Keratinocyte (primary cell): ENCODE results near the gene CCT7. TPM values are rescaled to one million over a fixed set of nuclear protein-coding genes. Genes with fewer than 3 reads are reported as not detected.

Experiments
- DNase-seq: peaks from one replicate; pipeline ENCODE4 v3.0.0-alpha.2; 2011; ENCODE audit warnings: low read depth, missing footprints, low spot score
- FAIRE-seq: peaks from 2 replicates; lab custom pipeline; 2011; peaks lifted over from hg19 to GRCh38; lab: Jason Lieb, UNC
- H2AFZ ChIP-seq: 2 replicates; pipeline ENCODE4 v1.6.0; 2012; ENCODE audit warnings: low read length, control low read depth, inconsistent platforms; ENCODE audit not compliant: control insufficient read depth
- H3K27ac ChIP-seq: 2 replicates; pipeline ENCODE4 v1.5.1; 2011; ENCODE audit warnings: low read length; ENCODE audit not compliant: control insufficient read depth, insufficient read depth
- H3K27me3 ChIP-seq: 3 replicates; pipeline ENCODE4 v1.6.0; 2011; ENCODE audit warnings: low read length; ENCODE audit not compliant: control insufficient read depth, insufficient read depth; ENCODE audit errors: extremely low read depth
- H3K36me3 ChIP-seq, 2 experiments: 2 replicates in 1 of 2; 3 replicates in 1 of 2; pipeline ENCODE4 v1.5.1; 2011; ENCODE audit warnings: low read length in 2 of 2, mild to moderate bottlenecking in 1 of 2; ENCODE audit not compliant: control insufficient read depth in 2 of 2, insufficient read depth in 2 of 2; ENCODE audit errors: extremely low read depth in 1 of 2
- H3K4me1 ChIP-seq: 3 replicates; pipeline ENCODE4 v1.5.1; 2011; ENCODE audit warnings: low read length; ENCODE audit not compliant: control insufficient read depth, insufficient read depth; ENCODE audit errors: extremely low read depth
- H3K4me2 ChIP-seq: 3 replicates; pipeline ENCODE4 v1.6.0; 2011; ENCODE audit warnings: low read depth, low read length; ENCODE audit not compliant: control insufficient read depth, insufficient read depth; ENCODE audit errors: extremely low read depth
- H3K4me3 ChIP-seq, 3 experiments: fragments of 200-600 bp in 1 of 3; sonication (generic) in 1 of 3; 2 replicates in 2 of 3; 3 replicates in 1 of 3; pipeline ENCODE4 v1.5.1; 2011 to 2016; ENCODE audit warnings: low read length in 3 of 3, mild to moderate bottlenecking in 3 of 3, control low read depth in 2 of 3, inconsistent platforms in 1 of 3, low read depth in 1 of 3, mixed read lengths in 1 of 3, mixed run types in 1 of 3, moderate library complexity in 1 of 3; ENCODE audit not compliant: control insufficient read depth in 2 of 3, insufficient read depth in 2 of 3; ENCODE audit errors: extremely low read depth in 1 of 3
- H3K79me2 ChIP-seq: 2 replicates; pipeline ENCODE4 v1.6.0; 2012; ENCODE audit warnings: low read length; ENCODE audit not compliant: control insufficient read depth, insufficient read depth
- H3K9ac ChIP-seq: 3 replicates; pipeline ENCODE4 v1.6.0; 2011; ENCODE audit warnings: low read length; ENCODE audit not compliant: control insufficient read depth, insufficient read depth; ENCODE audit errors: extremely low read depth
- H3K9me1 ChIP-seq: 3 replicates; pipeline ENCODE4 v1.6.0; 2011; ENCODE audit warnings: low read length; ENCODE audit not compliant: control insufficient read depth, insufficient read depth; ENCODE audit errors: extremely low read depth
- H3K9me3 ChIP-seq: 2 replicates; pipeline ENCODE4 v1.5.1; 2012; ENCODE audit warnings: low read depth, low read length; ENCODE audit not compliant: control insufficient read depth
- H4K20me1 ChIP-seq: 3 replicates; pipeline ENCODE4 v1.6.0; 2011; ENCODE audit warnings: low read length; ENCODE audit not compliant: control insufficient read depth, insufficient read depth; ENCODE audit errors: extremely low read depth
- EZH2 ChIP-seq: IDR thresholded peaks from one replicate; pipeline ENCODE4 v1.6.1; 2012; ENCODE audit warnings: inconsistent platforms, mild to moderate bottlenecking, low read length, moderate library complexity
- dilution Hi-C: fragments of 300-500 bp; cut with MboI; formaldehyde crosslinking; loops from one replicate; pipeline ENCODE4 v1.7.0; 2020; ENCODE audit warnings: low sequenced_read_pairs; ENCODE audit not compliant: extremely low pct_ligation_motif_present
- polyA plus RNA-seq, 5 experiments: library from polyadenylated mRNA; depleted of rRNA in 3 of 5; stranded (reverse) in 3 of 5; stranded (forward) in 1 of 5; unstranded in 1 of 5; fragments of >200 nt; gene quantifications; 1 replicate in 1 of 5; 2 replicates in 3 of 5; 3 replicates in 1 of 5; pipeline versions ENCODE4 v1.2.1 to v1.2.3, GENCODE V29; 2011 to 2012; ENCODE audit warnings: missing spikeins in 2 of 5, low read depth in 1 of 5, low replicate concordance in 1 of 5
- TF ChIP-seq, protein P1 (sequence below), 3 experiments: IDR thresholded peaks in 1 of 3; conservative IDR thresholded peaks in 1 of 3; optimal IDR thresholded peaks in 1 of 3; 2 replicates in 2 of 3; 3 replicates in 1 of 3; pipeline versions ENCODE3 to v1.5.1; 2011; ENCODE audit warnings: low read length in 3 of 3, mild to moderate bottlenecking in 3 of 3, moderate library complexity in 2 of 3, control low read depth in 1 of 3, inconsistent platforms in 1 of 3; ENCODE audit not compliant: insufficient read depth in 2 of 3; ENCODE audit errors: extremely low read depth in 1 of 3

Gene CCT7
- polyA plus RNA-seq, 1 donor (not counting 4 experiments of a cell fraction or from before 2014, with no cell fraction given): 357 TPM

- no peaks in the 10 kb centered on the region for H4K20me1 ChIP-seq
- peaks cover 33% of the 10 kb centered on the region for H3K27me3 ChIP-seq
- no peaks in the 10 kb centered on the region for H3K36me3 ChIP-seq
- dilution Hi-C loops: no loop called here
- H3K9me1 ChIP-seq: no peaks in the 10 kb centered on the region
- DNase-seq (no peak), FAIRE-seq (no peak)
- H3K9me3 ChIP-seq: no peaks in the 10 kb centered on the region
- H3K79me2 ChIP-seq: no peaks in the 10 kb centered on the region
- no peak within 1 kb of the TSS for H3K9ac ChIP-seq
- H3K4me2 ChIP-seq: peak within 1 kb of the TSS; percentile 66
- H3K4me1 ChIP-seq: peaks cover 14% of the 10 kb centered on the region
- peak within 1 kb of the TSS; percentile 14 to 42 (median 29) for H3K4me3 ChIP-seq
- peak within 1 kb of the TSS; percentile 52 for H2AFZ ChIP-seq
- TF ChIP-seq, protein P1, sequence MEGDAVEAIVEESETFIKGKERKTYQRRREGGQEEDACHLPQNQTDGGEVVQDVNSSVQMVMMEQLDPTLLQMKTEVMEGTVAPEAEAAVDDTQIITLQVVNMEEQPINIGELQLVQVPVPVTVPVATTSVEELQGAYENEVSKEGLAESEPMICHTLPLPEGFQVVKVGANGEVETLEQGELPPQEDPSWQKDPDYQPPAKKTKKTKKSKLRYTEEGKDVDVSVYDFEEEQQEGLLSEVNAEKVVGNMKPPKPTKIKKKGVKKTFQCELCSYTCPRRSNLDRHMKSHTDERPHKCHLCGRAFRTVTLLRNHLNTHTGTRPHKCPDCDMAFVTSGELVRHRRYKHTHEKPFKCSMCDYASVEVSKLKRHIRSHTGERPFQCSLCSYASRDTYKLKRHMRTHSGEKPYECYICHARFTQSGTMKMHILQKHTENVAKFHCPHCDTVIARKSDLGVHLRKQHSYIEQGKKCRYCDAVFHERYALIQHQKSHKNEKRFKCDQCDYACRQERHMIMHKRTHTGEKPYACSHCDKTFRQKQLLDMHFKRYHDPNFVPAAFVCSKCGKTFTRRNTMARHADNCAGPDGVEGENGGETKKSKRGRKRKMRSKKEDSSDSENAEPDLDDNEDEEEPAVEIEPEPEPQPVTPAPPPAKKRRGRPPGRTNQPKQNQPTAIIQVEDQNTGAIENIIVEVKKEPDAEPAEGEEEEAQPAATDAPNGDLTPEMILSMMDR (optimal IDR thresholded peaks at IDR 0.05 in 1 of 3, IDR thresholded peaks at IDR 0.05 in 1 of 3, conservative IDR thresholded peaks at IDR 0.05 in 1 of 3; ENCODE audit: extremely low read depth in 1 of 3, insufficient read depth in 2 of 3, low read length in 3 of 3): no peak
- TF ChIP-seq EZH2: no peak
- no peak within 1 kb of the TSS for H3K27ac ChIP-seq
Observed at GRCh38 chr2:73202156-73203054, 31.7 kb upstream of the CCT7 start, which contains the start of gene NOTO. Gene NOTO (plus strand): TSS chr2:73202574. CDS start chr2:73202667, 93 bp downstream.

DNA sequence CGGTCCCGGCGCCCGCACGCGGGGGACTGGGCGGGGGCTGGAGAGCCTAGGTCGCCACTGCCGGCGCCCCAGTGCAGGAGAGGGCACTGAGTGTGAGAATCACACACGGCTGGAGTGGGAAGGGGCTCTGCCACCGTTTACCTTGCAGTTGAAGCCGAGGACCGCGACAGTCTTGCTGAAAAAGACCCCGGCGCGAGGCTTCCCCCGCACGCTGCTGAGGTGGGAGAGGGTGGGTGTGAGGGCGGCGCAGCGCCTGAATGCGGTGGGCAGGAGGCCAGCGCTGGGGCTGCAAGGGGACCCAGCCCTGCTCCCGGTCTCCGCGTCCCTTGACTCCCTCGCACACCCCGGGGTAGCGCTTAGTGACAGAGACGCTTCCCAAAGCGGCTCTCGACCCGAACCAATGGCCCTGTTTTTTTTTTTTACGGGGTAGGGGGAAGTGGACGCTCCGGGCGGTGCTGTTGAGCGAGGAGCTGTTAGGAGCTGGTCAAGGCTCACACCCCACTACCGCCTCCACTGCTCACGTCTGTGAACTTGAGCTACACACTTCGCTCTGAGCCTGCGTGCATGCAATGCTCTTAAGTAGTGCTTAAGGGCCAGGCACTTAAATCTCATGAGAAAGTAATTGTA, 30.9 kb upstream of the CCT7 start:
- FAIRE-seq (no peak), DNase-seq (no peak)
- TF ChIP-seq, protein P1 (optimal IDR thresholded peaks at IDR 0.05 in 1 of 3, IDR thresholded peaks at IDR 0.05 in 1 of 3, conservative IDR thresholded peaks at IDR 0.05 in 1 of 3; ENCODE audit: extremely low read depth in 1 of 3, insufficient read depth in 2 of 3, low read length in 3 of 3): no peak
- peak; percentile 94 for TF ChIP-seq EZH2
- H3K9me3 ChIP-seq: no peaks in the 10 kb centered on the region
- no peaks in the 10 kb centered on the region for H3K9me1 ChIP-seq
- H4K20me1 ChIP-seq: no peaks in the 10 kb centered on the region
- H3K36me3 ChIP-seq: no peaks in the 10 kb centered on the region
- H2AFZ ChIP-seq: no peak overlapping the region
- H3K27me3 ChIP-seq: peaks cover 33% of the 10 kb centered on the region
- dilution Hi-C loops: no loop called here
- no peak overlapping the region for H3K9ac ChIP-seq
- H3K79me2 ChIP-seq: no peaks in the 10 kb centered on the region
- H3K4me2 ChIP-seq: peak overlapping the region; percentile 66
- H3K4me1 ChIP-seq: peaks cover 6% of the 10 kb centered on the region
- H3K27ac ChIP-seq: no peak overlapping the region
- H3K4me3 ChIP-seq: no peak overlapping the region
